Ovary (tissue), 9 donors: ENCODE measurements around the gene BRCA1. TPM values are rescaled to one million over a fixed set of nuclear protein-coding genes. Genes with fewer than 3 reads are reported as not detected.
A peak's percentile ranks its signal among the peaks of the same experiment; 100 is the strongest.

Source experiments
- DNase-seq, 5 donors: peaks; one replicate each; pipeline ENCODE4 v3.0.0-alpha.2; 2019 to 2020
- H3K27ac ChIP-seq, 2 donors: fragments of 200-600 bp; one replicate each; pipeline versions ENCODE4 v1.5.1 to v1.8.0; 2019 to 2022
- H3K27me3 ChIP-seq: fragments of 200-600 bp; one replicate; pipeline ENCODE4 v1.8.0; 2022
- H3K36me3 ChIP-seq: fragments of 200-600 bp; sonication (generic); one replicate; pipeline ENCODE4 v1.5.1; 2019
- H3K4me1 ChIP-seq: one replicate; pipeline ENCODE4 v1.8.1; 2013; ENCODE audit warnings: mild to moderate bottlenecking, moderate library complexity; ENCODE audit not compliant: insufficient read depth
- H3K4me3 ChIP-seq: fragments of 200-600 bp; sonication (generic); one replicate; pipeline ENCODE4 v1.5.1; 2017
- H3K9me3 ChIP-seq, 2 donors: fragments of 200-600 bp in 1 of 2; sonication (generic) in 1 of 2; one replicate each; pipeline versions ENCODE4 v1.5.1 to v1.8.1; 2013 to 2019; ENCODE audit warnings: mild to moderate bottlenecking in 1 of 2, moderate library complexity in 1 of 2
- EP300 ChIP-seq: sonication (generic); formaldehyde crosslinking; IDR thresholded peaks from one replicate; pipeline ENCODE4 v1.6.1; 2017; ENCODE audit warnings: antibody characterized with exemption
- POLR2A ChIP-seq: fragments of 450-650 bp; IDR thresholded peaks from one replicate; pipeline ENCODE4 v1.6.1; 2017; ENCODE audit warnings: antibody characterized with exemption, mild to moderate bottlenecking, moderate library complexity
- WGBS, 3 donors: extraction: QIAGEN DNeasy Blood & Tissue Kit in 1 of 3; methylation state at CpG; one replicate each; pipeline versions ENCODE4 v1.1.5 to v1.1.7; 2013 to 2017; 5-methylcytosine and 5-hydroxymethylcytosine counted together
- intact Hi-C, 4 donors: fragments of 100-400 bp; cut with DNase I; formaldehyde crosslinking; loops; one replicate each; pipeline versions ENCODE4 v1.11.0 to v1.15.1; 2022 to 2023
- polyA plus RNA-seq, 2 donors: library from polyadenylated mRNA; stranded (reverse); fragments of 200-250 nt in 1 of 2; fragments of 350-450 nt in 1 of 2; fragmentation: Illumina TruSeq in 1 of 2; extraction: RNeasy Lipid Tissue Mini Kit (QIAGEN cat#74804) in 1 of 2; gene quantifications; one replicate each; pipeline ENCODE4 v1.2.3, GENCODE V29; 2013 to 2014
- total RNA-seq, 7 donors: library from RNA; depleted of rRNA in 2 of 7; stranded (reverse); fragments of >200 nt in 2 of 7; fragmentation: NEBNext Ultra II Directional in 3 of 7; extraction: Animal tissue kit (Norgen Biotek cat#: 25700) in 3 of 7; gene quantifications; one replicate each; pipeline versions ENCODE4 v1.1.0 to v1.2.4, GENCODE V29; 2016 to 2023
- TF ChIP-seq, protein P1 (sequence below), 3 donors: fragments of 450-650 bp in 2 of 3; fragments of 200-600 bp in 1 of 3; IDR thresholded peaks; one replicate each; pipeline versions ENCODE4 v1.5.1 to v1.8.0; 2016 to 2022; ENCODE audit warnings: antibody characterized with exemption in 3 of 3, mild to moderate bottlenecking in 1 of 3
- donor health status: DM: no; HTN: no; CAD: no; lungs with moderate emphysema.
- donor health status: DM: no; HTN: no; CAD: no.
- donor health status: Bipolar disorder and iron deficiency.
- donor health status: DM: yes; HTN: yes; CAD: no.
- donor health status: DM: no; HTN: no; CAD: no.
- donor health status: DM: yes; HTN: yes; CAD: no.

BRCA1 gene
- total and polyA plus RNA-seq, 9 donors: 1.9 to 5.4 (median 4.8) TPM

DNA sequence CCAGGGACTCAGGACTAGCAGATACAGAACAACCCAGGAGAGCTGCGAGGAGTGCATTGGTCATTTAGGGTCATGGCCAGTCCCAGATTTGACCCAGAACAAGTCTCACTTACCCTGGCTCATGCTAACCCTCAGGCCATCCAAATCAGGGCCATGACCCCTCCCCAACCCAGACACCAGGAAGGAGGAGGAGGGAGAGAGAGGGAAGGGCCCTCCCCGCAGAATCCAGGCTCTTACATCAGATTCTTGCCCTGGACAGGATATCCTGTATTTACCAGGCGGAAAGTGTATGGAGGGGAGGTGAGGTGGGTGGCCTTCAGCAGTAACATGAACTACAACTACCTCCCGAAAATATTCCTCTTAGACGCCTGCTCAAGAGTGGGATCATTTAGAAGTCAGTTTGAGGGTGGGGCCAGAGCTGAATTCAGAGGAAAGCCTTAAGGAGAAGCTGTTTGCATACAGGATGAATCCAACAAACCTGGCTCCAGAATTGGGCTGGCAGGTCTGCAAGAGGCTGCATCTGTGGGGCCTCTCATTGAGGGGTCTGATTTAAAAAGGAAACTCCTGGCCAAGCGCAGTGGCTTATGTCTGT lies 105.0 kb downstream of the BRCA1 start:
- intact Hi-C loops: loop anchor here in 3 of 4 donors (5.0 to 10.0 kb wide), 6 partner anchors 107 to 295 kb away; partner anchors contain the start of genes NBR1 (in 2 of the 3), BRCA1 (in 1 of the 3) and TMEM106A (in 1 of the 3)
- Histone ChIP-seq H3K9me3 (no peaks in the 10 kb centered on the region), H3K4me1 (peaks cover 14% of the 10 kb centered on the region), H3K27me3 (no peaks in the 10 kb centered on the region), H3K36me3 (no peaks in the 10 kb centered on the region), H3K4me3 (no peak overlapping the region), H3K27ac (peak overlapping the region; percentile 16 to 90)
- DNase-seq: no peak
- WGBS, 3 donors: 25 to 37% (median 34%) methylated on average over 6 of the region's 6 CpGs
- no peak for TF ChIP-seq EP300
- TF ChIP-seq POLR2A: no peak
- TF ChIP-seq, protein P1, sequence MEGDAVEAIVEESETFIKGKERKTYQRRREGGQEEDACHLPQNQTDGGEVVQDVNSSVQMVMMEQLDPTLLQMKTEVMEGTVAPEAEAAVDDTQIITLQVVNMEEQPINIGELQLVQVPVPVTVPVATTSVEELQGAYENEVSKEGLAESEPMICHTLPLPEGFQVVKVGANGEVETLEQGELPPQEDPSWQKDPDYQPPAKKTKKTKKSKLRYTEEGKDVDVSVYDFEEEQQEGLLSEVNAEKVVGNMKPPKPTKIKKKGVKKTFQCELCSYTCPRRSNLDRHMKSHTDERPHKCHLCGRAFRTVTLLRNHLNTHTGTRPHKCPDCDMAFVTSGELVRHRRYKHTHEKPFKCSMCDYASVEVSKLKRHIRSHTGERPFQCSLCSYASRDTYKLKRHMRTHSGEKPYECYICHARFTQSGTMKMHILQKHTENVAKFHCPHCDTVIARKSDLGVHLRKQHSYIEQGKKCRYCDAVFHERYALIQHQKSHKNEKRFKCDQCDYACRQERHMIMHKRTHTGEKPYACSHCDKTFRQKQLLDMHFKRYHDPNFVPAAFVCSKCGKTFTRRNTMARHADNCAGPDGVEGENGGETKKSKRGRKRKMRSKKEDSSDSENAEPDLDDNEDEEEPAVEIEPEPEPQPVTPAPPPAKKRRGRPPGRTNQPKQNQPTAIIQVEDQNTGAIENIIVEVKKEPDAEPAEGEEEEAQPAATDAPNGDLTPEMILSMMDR (IDR thresholded peaks at IDR 0.05): no peak

DNA sequence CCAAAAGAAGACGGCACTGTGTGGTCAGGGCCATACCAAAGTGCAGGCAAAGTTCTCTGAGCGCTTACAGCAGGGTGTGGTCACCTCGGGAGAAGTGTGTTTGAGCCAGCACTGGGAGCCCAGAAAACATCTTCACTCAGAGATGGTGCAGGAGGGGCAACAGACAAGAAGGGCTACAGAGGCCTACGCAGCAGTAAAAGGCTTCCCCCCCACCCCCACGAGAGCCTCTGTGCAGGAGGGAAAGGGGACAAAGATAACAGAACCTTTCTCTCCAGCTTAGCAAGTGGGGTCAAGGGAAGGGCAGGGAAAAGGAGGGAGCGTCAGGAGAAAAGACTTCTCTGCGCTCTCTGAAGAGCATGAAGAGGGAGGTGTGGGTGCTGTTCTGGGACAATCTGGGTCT lies 105.7 kb downstream of the BRCA1 start:
- WGBS, 3 donors: 7 to 14% (median 8%) methylated on average over 7 of the region's 7 CpGs
- Histone ChIP-seq H3K4me3 (no peak overlapping the region), H3K9me3 (no peaks in the 10 kb centered on the region), H3K36me3 (no peaks in the 10 kb centered on the region), H3K27ac (peak overlapping the region; percentile 16 to 90), H3K4me1 (peaks cover 14% of the 10 kb centered on the region), H3K27me3 (no peaks in the 10 kb centered on the region)
- DNase-seq: peak in 3 of 5 donors; percentile 47 to 73 (median 56)
- intact Hi-C loops: no loop called here
- TF ChIP-seq EP300: no peak
- TF ChIP-seq, protein P1 (IDR thresholded peaks at IDR 0.05): no peak
- TF ChIP-seq POLR2A: no peak

DNA sequence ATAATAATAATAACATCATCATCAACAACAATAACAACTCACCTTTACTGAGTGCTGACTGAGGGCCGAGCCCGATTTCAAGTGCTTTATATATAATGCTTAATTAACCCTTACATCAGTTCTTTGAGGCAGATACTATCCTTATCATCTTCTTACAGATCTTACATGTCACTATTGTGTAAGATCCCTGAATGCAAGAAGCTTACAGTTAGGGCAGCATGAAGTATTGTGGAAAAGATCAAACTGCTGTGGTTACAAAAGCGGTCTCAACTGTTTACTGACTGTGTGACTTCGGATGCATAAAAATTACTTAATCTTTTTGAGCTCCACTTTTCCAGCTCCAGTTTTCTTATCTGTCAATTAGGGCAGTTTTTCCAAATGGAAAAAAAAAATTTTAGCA lies 106.2 kb downstream of the BRCA1 start:
- WGBS, 3 donors: 36 to 38% (median 37%) methylated on average over 4 of the region's 4 CpGs
- peaks cover 14% of the 10 kb centered on the region for H3K4me1 ChIP-seq
- intact Hi-C loops: no loop called here
- H3K4me3 ChIP-seq: no peak overlapping the region
- TF ChIP-seq EP300 (no peak), POLR2A (no peak)
- TF ChIP-seq, protein P1 (IDR thresholded peaks at IDR 0.05): no peak
- H3K36me3 ChIP-seq: no peaks in the 10 kb centered on the region
- no peaks in the 10 kb centered on the region for H3K27me3 ChIP-seq
- H3K27ac ChIP-seq: peak overlapping the region in 1 of 2 donors; percentile 90
- DNase-seq: no peak
- H3K9me3 ChIP-seq: no peaks in the 10 kb centered on the region

DNA sequence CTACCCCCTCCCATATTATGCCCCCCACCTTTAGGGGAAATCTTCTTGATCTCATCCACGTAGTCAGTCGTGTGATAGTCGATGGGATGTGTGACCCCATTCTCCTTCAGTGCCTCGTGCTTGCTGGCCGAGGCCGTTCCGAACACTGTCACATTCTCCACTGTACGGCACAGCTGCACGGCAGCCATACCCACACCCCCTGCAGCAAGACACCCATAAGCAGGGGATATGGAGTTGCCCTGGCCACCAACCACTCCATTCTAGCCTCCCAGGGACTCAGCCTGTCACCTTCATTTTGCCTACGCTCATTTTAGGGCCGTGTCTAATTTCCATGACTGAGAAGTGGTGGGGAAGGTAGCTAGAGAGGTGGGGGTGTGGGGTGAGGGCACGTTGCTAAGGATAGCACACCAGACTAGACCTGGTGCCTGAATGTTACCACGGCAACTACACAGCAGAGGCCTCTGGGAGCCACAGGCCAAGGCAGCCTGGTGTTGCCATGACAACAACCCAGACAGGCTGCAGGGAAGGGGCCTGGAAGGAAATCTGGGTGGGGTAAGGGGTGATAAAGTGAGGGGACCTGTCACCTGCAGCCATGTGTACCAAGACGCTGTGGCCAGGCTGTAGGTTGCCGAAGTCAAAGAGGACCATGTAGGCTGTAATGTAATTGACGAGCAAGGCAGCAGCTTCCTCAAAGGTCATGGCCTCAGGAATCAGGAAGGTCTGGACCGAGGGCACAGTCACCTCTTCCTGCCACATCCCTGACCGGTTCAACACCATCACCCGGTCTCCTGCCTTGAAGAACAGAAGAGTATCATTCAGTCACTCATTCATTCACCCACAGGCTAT lies 106.9 kb downstream of the BRCA1 start:
- Histone ChIP-seq H3K27me3 (no peaks in the 10 kb centered on the region), H3K27ac (peak overlapping the region in 1 of 2 donors; percentile 90), H3K4me1 (peaks cover 14% of the 10 kb centered on the region), H3K9me3 (no peaks in the 10 kb centered on the region), H3K36me3 (no peaks in the 10 kb centered on the region), H3K4me3 (no peak overlapping the region)
- DNase-seq: peak in 1 of 5 donors; percentile 42
- TF ChIP-seq, protein P1 (IDR thresholded peaks at IDR 0.05): no peak
- TF ChIP-seq EP300 (no peak), POLR2A (no peak)
- intact Hi-C loops: no loop called here
- 68 to 74% (median 72%) methylated on average over 19 of the region's 19 CpGs for WGBS, 3 donors
